ENCODE results near the gene TALDO1.

Gene TALDO1

DNA sequence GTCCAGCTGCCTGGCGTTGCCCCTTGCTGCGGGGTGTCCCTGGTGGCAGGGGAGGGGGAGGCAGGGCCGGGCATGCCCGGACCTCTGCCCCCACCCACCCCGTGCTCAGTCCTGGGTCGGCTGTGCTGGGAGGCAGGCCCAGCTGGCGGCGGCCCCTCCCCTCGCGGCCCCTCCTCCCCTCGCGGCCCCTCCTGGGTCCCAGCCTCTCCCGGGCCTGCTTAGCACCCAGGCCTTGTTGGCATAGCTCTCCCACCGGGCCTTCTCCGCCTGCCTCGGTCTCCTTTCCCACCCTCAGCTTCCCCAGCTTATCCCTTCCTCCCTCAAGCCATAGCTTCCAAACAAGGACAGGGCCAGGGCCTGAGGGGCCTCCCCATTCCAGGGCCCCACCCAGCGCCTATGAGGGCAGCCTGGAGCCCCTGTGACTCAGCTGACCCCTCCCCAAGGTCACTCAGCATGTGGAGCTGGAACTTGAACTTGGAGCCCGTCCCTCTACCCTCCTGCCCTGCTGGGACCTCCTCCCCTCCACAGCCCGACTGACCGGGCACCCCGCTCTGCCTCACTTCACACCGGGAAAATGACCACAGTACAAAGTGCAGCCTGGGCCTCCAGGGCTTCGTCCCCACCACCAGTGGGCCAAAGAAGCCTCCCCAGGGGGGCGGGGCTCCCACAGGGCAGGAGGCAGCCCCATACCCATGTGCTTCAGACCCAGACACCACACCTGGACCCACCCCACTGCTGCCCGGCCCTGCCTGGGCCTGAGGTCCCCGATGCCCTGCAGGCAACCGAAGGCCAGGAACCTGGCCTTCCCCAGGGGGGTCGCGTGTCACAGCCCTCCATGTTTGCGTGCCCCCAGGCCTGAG lies 40.1 kb upstream of the TALDO1 start:
- TF ChIP-seq, protein P1, sequence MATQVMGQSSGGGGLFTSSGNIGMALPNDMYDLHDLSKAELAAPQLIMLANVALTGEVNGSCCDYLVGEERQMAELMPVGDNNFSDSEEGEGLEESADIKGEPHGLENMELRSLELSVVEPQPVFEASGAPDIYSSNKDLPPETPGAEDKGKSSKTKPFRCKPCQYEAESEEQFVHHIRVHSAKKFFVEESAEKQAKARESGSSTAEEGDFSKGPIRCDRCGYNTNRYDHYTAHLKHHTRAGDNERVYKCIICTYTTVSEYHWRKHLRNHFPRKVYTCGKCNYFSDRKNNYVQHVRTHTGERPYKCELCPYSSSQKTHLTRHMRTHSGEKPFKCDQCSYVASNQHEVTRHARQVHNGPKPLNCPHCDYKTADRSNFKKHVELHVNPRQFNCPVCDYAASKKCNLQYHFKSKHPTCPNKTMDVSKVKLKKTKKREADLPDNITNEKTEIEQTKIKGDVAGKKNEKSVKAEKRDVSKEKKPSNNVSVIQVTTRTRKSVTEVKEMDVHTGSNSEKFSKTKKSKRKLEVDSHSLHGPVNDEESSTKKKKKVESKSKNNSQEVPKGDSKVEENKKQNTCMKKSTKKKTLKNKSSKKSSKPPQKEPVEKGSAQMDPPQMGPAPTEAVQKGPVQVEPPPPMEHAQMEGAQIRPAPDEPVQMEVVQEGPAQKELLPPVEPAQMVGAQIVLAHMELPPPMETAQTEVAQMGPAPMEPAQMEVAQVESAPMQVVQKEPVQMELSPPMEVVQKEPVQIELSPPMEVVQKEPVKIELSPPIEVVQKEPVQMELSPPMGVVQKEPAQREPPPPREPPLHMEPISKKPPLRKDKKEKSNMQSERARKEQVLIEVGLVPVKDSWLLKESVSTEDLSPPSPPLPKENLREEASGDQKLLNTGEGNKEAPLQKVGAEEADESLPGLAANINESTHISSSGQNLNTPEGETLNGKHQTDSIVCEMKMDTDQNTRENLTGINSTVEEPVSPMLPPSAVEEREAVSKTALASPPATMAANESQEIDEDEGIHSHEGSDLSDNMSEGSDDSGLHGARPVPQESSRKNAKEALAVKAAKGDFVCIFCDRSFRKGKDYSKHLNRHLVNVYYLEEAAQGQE (IDR thresholded peaks at IDR 0.05; ENCODE audit: insufficient read depth in 1 of 2, low read depth in 2 of 2, low read length in 2 of 2), result no peak
- TF ChIP-seq FOXP2 (optimal IDR thresholded peaks at IDR 0.05; ENCODE audit: borderline replicate concordance, extremely low read depth, extremely low read length, insufficient read depth), result no peak
- TF ChIP-seq SIN3A (IDR thresholded peaks at IDR 0.05; ENCODE audit: borderline replicate concordance, insufficient read depth, low read length), result no peak
- no peak for TF ChIP-seq POLR2AphosphoS5 (IDR thresholded peaks at IDR 0.05; ENCODE audit: low read depth, low read length)
- TF ChIP-seq TAF1 (IDR thresholded peaks at IDR 0.05; ENCODE audit: borderline replicate concordance, insufficient read depth, low read length), result no peak

DNA sequence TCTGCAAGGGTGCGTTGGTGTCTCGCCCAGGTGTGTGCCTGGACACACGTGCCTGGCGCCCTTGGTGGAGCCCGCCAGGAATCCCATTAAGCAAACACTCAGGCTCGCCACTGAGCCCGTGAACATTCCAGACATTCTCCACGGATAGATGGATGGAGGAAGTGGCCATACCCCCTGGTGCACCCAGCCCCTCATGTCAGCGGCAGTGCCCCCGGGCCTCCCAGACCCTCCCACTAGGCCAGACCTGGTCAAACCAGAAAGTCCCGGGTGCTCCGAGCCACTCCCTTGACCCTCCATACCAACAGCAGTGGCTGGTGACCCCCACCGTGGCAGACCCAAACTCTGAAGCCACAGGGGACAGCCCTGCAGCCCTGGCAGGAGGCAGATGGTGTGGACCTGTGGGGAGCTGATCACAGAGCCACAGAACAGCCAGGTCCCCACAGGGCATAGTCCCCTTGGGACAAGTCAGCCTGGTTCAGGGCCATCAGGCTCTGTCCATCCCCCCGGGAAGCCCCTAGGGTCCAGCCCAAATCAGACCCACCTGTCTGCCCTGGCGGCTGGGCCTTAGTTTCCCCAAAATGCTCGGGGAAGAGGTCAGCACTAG lies 39.3 kb upstream of the TALDO1 start:
- no peak for TF ChIP-seq TAF1 (IDR thresholded peaks at IDR 0.05; ENCODE audit: borderline replicate concordance, insufficient read depth, low read length)
- no peak for TF ChIP-seq SIN3A (IDR thresholded peaks at IDR 0.05; ENCODE audit: borderline replicate concordance, insufficient read depth, low read length)
- TF ChIP-seq, protein P1 (IDR thresholded peaks at IDR 0.05; ENCODE audit: insufficient read depth in 1 of 2, low read depth in 2 of 2, low read length in 2 of 2), result no peak
- no peak for TF ChIP-seq POLR2AphosphoS5 (IDR thresholded peaks at IDR 0.05; ENCODE audit: low read depth, low read length)
- no peak for TF ChIP-seq FOXP2 (optimal IDR thresholded peaks at IDR 0.05; ENCODE audit: borderline replicate concordance, extremely low read depth, extremely low read length, insufficient read depth)

DNA sequence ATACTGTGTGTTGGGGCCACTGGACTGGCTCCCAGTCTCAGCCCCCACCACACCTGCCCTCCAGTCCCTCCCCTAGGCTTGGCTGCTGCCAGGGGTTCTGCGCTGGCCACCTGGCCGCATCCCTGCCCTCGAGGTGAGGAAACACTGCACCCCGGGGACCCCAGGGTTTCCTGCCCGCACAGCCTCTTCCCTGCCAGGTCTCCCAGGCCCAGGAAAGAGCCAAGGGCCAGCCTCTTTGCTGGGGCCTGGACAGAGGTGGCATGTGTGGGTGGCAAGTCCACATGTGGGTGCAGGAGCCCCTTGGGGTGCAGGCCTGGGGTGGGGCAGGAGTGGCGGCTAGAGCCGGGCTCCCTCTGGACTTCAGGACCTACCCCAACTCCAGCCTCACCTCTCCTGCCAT lies 38.8 kb upstream of the TALDO1 start:
- no peak for TF ChIP-seq SIN3A (IDR thresholded peaks at IDR 0.05; ENCODE audit: borderline replicate concordance, insufficient read depth, low read length)
- TF ChIP-seq POLR2AphosphoS5 (IDR thresholded peaks at IDR 0.05; ENCODE audit: low read depth, low read length), result no peak
- TF ChIP-seq TAF1 (IDR thresholded peaks at IDR 0.05; ENCODE audit: borderline replicate concordance, insufficient read depth, low read length), result no peak
- no peak for TF ChIP-seq FOXP2 (optimal IDR thresholded peaks at IDR 0.05; ENCODE audit: borderline replicate concordance, extremely low read depth, extremely low read length, insufficient read depth)
- TF ChIP-seq, protein P1 (IDR thresholded peaks at IDR 0.05; ENCODE audit: insufficient read depth in 1 of 2, low read depth in 2 of 2, low read length in 2 of 2), result no peak

DNA sequence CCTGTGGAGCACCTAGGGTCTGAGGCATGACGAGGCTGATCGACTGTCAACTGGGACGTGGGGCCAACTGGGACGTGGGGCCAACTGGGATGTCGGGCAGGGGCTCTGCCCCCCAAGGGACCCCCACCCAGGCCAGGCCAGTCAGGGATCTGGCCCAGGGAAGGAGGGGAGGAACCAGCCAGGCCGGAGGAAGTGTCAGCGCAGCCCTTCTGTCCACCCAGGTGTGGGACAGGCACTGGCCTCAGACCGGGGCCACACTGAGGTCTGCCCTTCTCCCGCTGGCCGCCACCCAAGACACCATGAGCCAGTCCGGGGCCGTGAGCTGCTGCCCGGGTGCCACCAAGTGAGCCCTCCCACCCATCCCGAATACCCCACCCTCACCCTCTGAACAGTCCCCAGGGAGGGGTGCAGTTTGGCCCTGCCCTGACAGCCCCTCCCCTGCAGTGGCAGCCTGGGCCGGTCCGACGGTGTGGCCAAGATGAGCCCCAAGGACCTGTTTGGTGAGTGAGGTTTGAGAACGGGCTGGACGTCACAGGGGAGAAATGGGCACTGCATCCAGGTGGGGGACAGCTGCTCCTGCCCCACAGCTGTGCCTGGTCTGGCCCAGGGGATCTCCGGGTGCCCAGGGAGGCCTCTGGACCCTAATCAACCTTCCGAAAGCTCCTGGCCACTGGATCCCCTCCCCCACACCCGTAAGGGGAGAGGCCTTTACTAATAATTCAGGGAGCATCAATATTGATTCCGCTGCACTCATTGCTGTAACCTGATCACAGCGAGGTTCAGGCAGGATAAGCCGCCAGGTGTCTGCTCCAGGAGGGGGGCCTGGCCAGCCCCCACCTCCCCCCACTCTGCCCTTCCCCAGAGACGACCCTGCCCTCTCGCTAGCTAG lies 37.9 kb upstream of the TALDO1 start:
- TF ChIP-seq FOXP2 (optimal IDR thresholded peaks at IDR 0.05; ENCODE audit: borderline replicate concordance, extremely low read depth, extremely low read length, insufficient read depth) (no peak), POLR2AphosphoS5 (IDR thresholded peaks at IDR 0.05; ENCODE audit: low read depth, low read length) (no peak), SIN3A (IDR thresholded peaks at IDR 0.05; ENCODE audit: borderline replicate concordance, insufficient read depth, low read length) (no peak), TAF1 (IDR thresholded peaks at IDR 0.05; ENCODE audit: borderline replicate concordance, insufficient read depth, low read length) (no peak)
- TF ChIP-seq, protein P1 (IDR thresholded peaks at IDR 0.05; ENCODE audit: insufficient read depth in 1 of 2, low read depth in 2 of 2, low read length in 2 of 2), result no peak

Measured in PFSK-1 (cell line).